Spleen (tissue), 11 donors: ENCODE measurements around the gene TOMM5. TPM values are rescaled to one million over a fixed set of nuclear protein-coding genes. Genes with fewer than 3 reads are reported as not detected.

Source experiments
- DNase-seq: peaks from one replicate; pipeline ENCODE4 v3.0.0-alpha.2; 2020
- H3K27ac ChIP-seq, 8 donors: fragments of 200-600 bp; sonication (generic) in 7 of 8; 1 replicate in 4 of 8; 2 replicates in 4 of 8; pipeline versions ENCODE4 v1.5.0 to v1.8.0; 2016 to 2021; ENCODE audit warnings: inconsistent platforms in 4 of 8, mild to moderate bottlenecking in 4 of 8, moderate library complexity in 1 of 8
- H3K27me3 ChIP-seq, 7 donors: fragments of 200-600 bp; sonication (generic) in 6 of 7; replicated peaks in 1 of 7; 1 replicate in 4 of 7; 2 replicates in 3 of 7; pipeline versions ENCODE4 v1.5.0 to v1.8.0; 2016 to 2021; ENCODE audit warnings: inconsistent platforms in 3 of 7, mild to moderate bottlenecking in 1 of 7
- H3K36me3 ChIP-seq, 6 donors: fragments of 200-600 bp; sonication (generic) in 5 of 6; 1 replicate in 4 of 6; 2 replicates in 2 of 6; pipeline versions ENCODE4 v1.5.0 to v1.8.0; 2016 to 2021; ENCODE audit warnings: inconsistent platforms in 2 of 6
- H3K4me1 ChIP-seq, 6 donors: fragments of 200-600 bp; sonication (generic) in 5 of 6; 1 replicate in 3 of 6; 2 replicates in 3 of 6; pipeline versions ENCODE4 v1.5.0 to v1.8.0; 2016 to 2021; ENCODE audit warnings: inconsistent platforms in 3 of 6
- H3K4me3 ChIP-seq, 8 donors: fragments of 200-600 bp; sonication (generic) in 7 of 8; 1 replicate in 4 of 8; 2 replicates in 4 of 8; pipeline versions ENCODE4 v1.5.0 to v1.8.0; 2016 to 2021; ENCODE audit warnings: inconsistent platforms in 4 of 8, mild to moderate bottlenecking in 4 of 8, moderate library complexity in 2 of 8
- H3K9me3 ChIP-seq, 8 donors: fragments of 200-600 bp; sonication (generic) in 7 of 8; 1 replicate in 4 of 8; 2 replicates in 4 of 8; pipeline versions ENCODE4 v1.5.0 to v1.8.0; 2016 to 2021; ENCODE audit warnings: inconsistent platforms in 4 of 8
- CTCF ChIP-seq, 11 experiments: fragments of 200-600 bp in 7 of 11; fragments of 450-650 bp in 4 of 11; sonication (generic) in 4 of 11; IDR thresholded peaks in 8 of 11; conservative IDR thresholded peaks in 3 of 11; 1 replicate in 7 of 11; 2 replicates in 4 of 11; pipeline versions ENCODE4 v1.4.0 to v1.8.0; 2016 to 2021; ENCODE audit warnings: antibody characterized with exemption in 11 of 11, inconsistent platforms in 4 of 11, mild to moderate bottlenecking in 1 of 11
- POLR2A ChIP-seq, 3 donors: fragments of 450-650 bp; IDR thresholded peaks; one replicate each; pipeline ENCODE4 v1.5.1; 2017; ENCODE audit warnings: antibody characterized with exemption in 3 of 3, mild to moderate bottlenecking in 1 of 3
- POLR2AphosphoS5 ChIP-seq, 3 donors: sonication (generic); formaldehyde crosslinking; IDR thresholded peaks; one replicate each; pipeline ENCODE4 v1.5.1; 2017; ENCODE audit warnings: antibody characterized with exemption in 3 of 3
- WGBS, 5 donors: extraction: QIAGEN DNeasy Blood & Tissue Kit in 3 of 5; methylation state at CpG; one replicate each; pipeline versions ENCODE4 v1.1.5 to v1.1.7; 2013 to 2018; 5-methylcytosine and 5-hydroxymethylcytosine counted together
- intact Hi-C: fragments of 100-400 bp; cut with DNase I; formaldehyde crosslinking; loops from one replicate; pipeline ENCODE4 v1.15.0; 2023; ENCODE audit warnings: low total_unique reads
- polyA plus RNA-seq, 3 donors: library from polyadenylated mRNA; stranded (reverse); fragments of 200-250 nt; gene quantifications; one replicate each; pipeline ENCODE4 v1.2.1, GENCODE V29; 2013
- total RNA-seq, 7 donors: library from RNA; depleted of rRNA in 3 of 7; stranded (reverse); fragments of >200 nt in 3 of 7; fragmentation: NEBNext Ultra II Directional in 4 of 7; extraction: Animal tissue kit (Norgen Biotek cat#: 25700) in 4 of 7; gene quantifications; one replicate each; pipeline versions ENCODE4 v1.1.0 to v1.2.1, GENCODE V29; 2016 to 2021
- donor health status: healthy with polysubstance abuse.
- donor health status: DM: no; HTN: no; CAD: no; lungs with moderate emphysema.
- donor health status: DM: no; HTN: no; CAD: no.
- donor health status: Bipolar disorder and iron deficiency.
- donor health status: healthy.
- donor health status: DM: no; HTN: no; CAD: no.
- donor health status: DM: yes; HTN: yes; CAD: no.

The TOMM5 gene
- total and polyA plus RNA-seq, 10 donors: 54.1 to 155 (median 72.8) TPM

- H3K4me3 ChIP-seq: peak overlapping the region in 2 of 8 donors; percentile 19 to 49
- no peaks in the 10 kb centered on the region for H3K9me3 ChIP-seq
- H3K4me1 ChIP-seq: peaks cover 20 to 58% (median 46%) of the 10 kb centered on the region in 6 donors
- peaks cover 0 to 6% (median 0%) of the 10 kb centered on the region in 7 donors for H3K27me3 ChIP-seq
- TF ChIP-seq CTCF (IDR thresholded peaks at IDR 0.05 in 8 of 11, conservative IDR thresholded peaks at IDR 0.05 in 3 of 11): no peak
- WGBS, 5 donors: 82 to 91% (median 85%) methylated on average over 6 of the region's 6 CpGs
- intact Hi-C loops: loop anchor here (10.0 kb wide), 1 partner anchor 109 kb away; the partner anchor contains the start of gene POLR1E
- H3K27ac ChIP-seq: peak overlapping the region in 2 of 8 donors; percentile 28 to 48
- DNase-seq: no peak
- H3K36me3 ChIP-seq: peaks cover 0 to 11% (median 1%) of the 10 kb centered on the region in 6 donors
Observed at GRCh38 chr9:37593883-37594448, 1.6 kb upstream of the TOMM5 start.

GRCh38 chr9:37587521-37587920, 4.9 kb downstream of the TOMM5 start:
- Histone ChIP-seq H3K27ac (peak overlapping the region in 7 of 8 donors; percentile 52 to 78 (median 62)), H3K27me3 (no peaks in the 10 kb centered on the region), H3K4me1 (peaks cover 15 to 58% (median 39%) of the 10 kb centered on the region in 6 donors), H3K36me3 (peaks cover 0 to 74% (median 52%) of the 10 kb centered on the region in 6 donors), H3K9me3 (no peaks in the 10 kb centered on the region), H3K4me3 (no peak overlapping the region)
- intact Hi-C loops: no loop called here
- DNase-seq: no peak
- no peak for TF ChIP-seq POLR2A (IDR thresholded peaks at IDR 0.05)
- no peak for TF ChIP-seq CTCF (IDR thresholded peaks at IDR 0.05 in 8 of 11, conservative IDR thresholded peaks at IDR 0.05 in 3 of 11)
- TF ChIP-seq POLR2AphosphoS5 (IDR thresholded peaks at IDR 0.05): no peak
- WGBS, 5 donors: 55 to 67% (median 60%) methylated on average over 4 of the region's 4 CpGs

GRCh38 chr9:37583522-37584121, 8.8 kb downstream of the TOMM5 start:
- Histone ChIP-seq H3K4me3 (no peak overlapping the region), H3K27me3 (no peaks in the 10 kb centered on the region), H3K36me3 (peaks cover 0 to 86% (median 50%) of the 10 kb centered on the region in 6 donors), H3K4me1 (peaks cover 0 to 28% (median 10%) of the 10 kb centered on the region in 6 donors), H3K27ac (no peak overlapping the region), H3K9me3 (no peaks in the 10 kb centered on the region)
- WGBS, 5 donors: 87 to 95% (median 92%) methylated on average over 3 of the region's 3 CpGs
- DNase-seq: no peak
- TF ChIP-seq CTCF (IDR thresholded peaks at IDR 0.05 in 8 of 11, conservative IDR thresholded peaks at IDR 0.05 in 3 of 11) (no peak), POLR2A (IDR thresholded peaks at IDR 0.05) (no peak), POLR2AphosphoS5 (IDR thresholded peaks at IDR 0.05) (no peak)
- intact Hi-C loops: no loop called here

- peak in 10 of 11 experiments; percentile 32 to 73 (median 63) for TF ChIP-seq CTCF (IDR thresholded peaks at IDR 0.05 in 8 of 11, conservative IDR thresholded peaks at IDR 0.05 in 3 of 11)
- TF ChIP-seq POLR2AphosphoS5 (IDR thresholded peaks at IDR 0.05): no peak
- no peak for TF ChIP-seq POLR2A (IDR thresholded peaks at IDR 0.05)
- Histone ChIP-seq H3K4me3 (no peak overlapping the region), H3K27ac (peak overlapping the region in 1 of 8 donors; percentile 10), H3K4me1 (peaks cover 0 to 23% (median 5%) of the 10 kb centered on the region in 6 donors), H3K9me3 (no peaks in the 10 kb centered on the region), H3K27me3 (no peaks in the 10 kb centered on the region), H3K36me3 (peaks cover 0 to 76% (median 41%) of the 10 kb centered on the region in 6 donors)
- 74 to 83% (median 79%) methylated on average over 6 of the region's 6 CpGs for WGBS, 5 donors
- intact Hi-C loops: no loop called here
- no peak for DNase-seq
Observed at GRCh38 chr9:37582548-37583157, 9.7 kb downstream of the TOMM5 start.
